ENCODE data around the gene CDK5R1.
"Not testable (repeated sequence)": the region's sequence is repeated elsewhere in the genome, so short reads cannot be mapped to it uniquely, and the experiment has no call there.

The CDK5R1 gene

DNA sequence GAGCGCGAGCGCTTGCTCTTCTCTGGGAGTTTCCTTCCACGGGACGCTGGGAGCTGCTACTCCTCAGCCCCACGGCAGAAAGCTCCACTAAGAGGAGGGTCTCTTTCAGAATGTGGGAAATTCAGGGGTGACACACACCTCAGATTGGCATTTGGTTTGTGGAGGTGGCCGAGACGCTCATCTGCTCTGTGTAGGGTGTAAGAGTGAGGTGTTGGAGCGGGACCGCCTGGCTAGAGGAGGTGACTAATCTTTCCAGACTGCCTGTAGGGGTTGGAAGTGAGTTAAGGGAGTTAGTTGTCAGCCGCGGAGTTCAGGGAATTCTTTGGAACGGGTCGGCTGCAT lies 41.7 kb upstream of the CDK5R1 start:
- H3K27ac Mint-ChIP-seq: peak overlapping the region; percentile 53 to 91 (median 81)
- peaks cover 8% of the 10 kb centered on the region for H3K27me3 Mint-ChIP-seq (ENCODE audit: low read depth)
- H3K4me1 Mint-ChIP-seq: peaks cover 21% of the 10 kb centered on the region
- peak overlapping the region; percentile 95 to 97 (median 96) for H3K4me3 Mint-ChIP-seq
- peaks cover 25% of the 10 kb centered on the region for H3K36me3 Mint-ChIP-seq (ENCODE audit: low read depth)
- TF ChIP-seq, protein P1, sequence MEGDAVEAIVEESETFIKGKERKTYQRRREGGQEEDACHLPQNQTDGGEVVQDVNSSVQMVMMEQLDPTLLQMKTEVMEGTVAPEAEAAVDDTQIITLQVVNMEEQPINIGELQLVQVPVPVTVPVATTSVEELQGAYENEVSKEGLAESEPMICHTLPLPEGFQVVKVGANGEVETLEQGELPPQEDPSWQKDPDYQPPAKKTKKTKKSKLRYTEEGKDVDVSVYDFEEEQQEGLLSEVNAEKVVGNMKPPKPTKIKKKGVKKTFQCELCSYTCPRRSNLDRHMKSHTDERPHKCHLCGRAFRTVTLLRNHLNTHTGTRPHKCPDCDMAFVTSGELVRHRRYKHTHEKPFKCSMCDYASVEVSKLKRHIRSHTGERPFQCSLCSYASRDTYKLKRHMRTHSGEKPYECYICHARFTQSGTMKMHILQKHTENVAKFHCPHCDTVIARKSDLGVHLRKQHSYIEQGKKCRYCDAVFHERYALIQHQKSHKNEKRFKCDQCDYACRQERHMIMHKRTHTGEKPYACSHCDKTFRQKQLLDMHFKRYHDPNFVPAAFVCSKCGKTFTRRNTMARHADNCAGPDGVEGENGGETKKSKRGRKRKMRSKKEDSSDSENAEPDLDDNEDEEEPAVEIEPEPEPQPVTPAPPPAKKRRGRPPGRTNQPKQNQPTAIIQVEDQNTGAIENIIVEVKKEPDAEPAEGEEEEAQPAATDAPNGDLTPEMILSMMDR (IDR thresholded peaks at IDR 0.05; ENCODE audit: unreplicated experiment in 3 of 3): no peak
- no peaks in the 10 kb centered on the region for H3K9me3 Mint-ChIP-seq

DNA sequence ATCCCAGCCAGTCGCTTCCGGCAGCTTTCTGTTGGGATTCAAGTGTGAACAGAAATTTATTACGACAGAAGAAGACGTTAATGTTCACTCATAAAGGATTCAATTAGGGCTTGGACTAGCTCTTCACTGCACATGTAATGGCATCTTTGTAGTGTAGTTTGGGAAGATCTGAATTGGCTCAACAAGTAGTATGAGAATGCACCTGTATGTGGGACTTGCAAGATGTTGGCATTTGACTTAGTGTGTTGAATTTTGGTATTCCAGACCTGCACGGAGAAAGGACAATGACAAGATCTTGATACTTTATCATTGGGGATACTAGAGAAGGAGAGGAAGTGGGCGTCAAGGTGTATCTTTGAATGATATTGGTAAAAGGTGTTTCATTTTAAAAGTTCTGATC lies 41.3 kb upstream of the CDK5R1 start:
- H3K27ac Mint-ChIP-seq: peak overlapping the region; percentile 53 to 91 (median 81)
- no peaks in the 10 kb centered on the region for H3K9me3 Mint-ChIP-seq
- H3K27me3 Mint-ChIP-seq (ENCODE audit: low read depth): peaks cover 8% of the 10 kb centered on the region
- peak overlapping the region; percentile 95 to 97 (median 96) for H3K4me3 Mint-ChIP-seq
- H3K4me1 Mint-ChIP-seq: peaks cover 21% of the 10 kb centered on the region
- TF ChIP-seq, protein P1 (IDR thresholded peaks at IDR 0.05; ENCODE audit: unreplicated experiment in 3 of 3): no peak
- H3K36me3 Mint-ChIP-seq (ENCODE audit: low read depth): peaks cover 27% of the 10 kb centered on the region

DNA sequence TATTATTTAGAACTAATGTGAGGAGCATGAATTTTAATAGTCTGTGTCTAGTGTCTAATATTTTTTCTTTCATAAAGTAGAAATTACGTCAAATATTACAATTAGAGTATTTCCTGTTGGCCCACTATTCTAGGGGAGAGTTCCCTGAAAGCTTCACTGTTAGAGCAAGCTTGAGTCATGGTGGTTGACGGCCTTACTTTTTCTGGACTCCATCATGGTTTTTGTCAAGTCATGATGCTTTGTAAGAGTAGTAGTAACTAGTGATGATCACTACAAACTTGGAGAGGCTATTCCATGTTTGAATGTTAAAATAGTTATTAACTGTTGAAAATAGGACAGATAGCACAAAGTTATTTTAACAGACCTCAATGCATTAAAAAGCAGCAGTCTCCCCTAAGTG lies 40.8 kb upstream of the CDK5R1 start:
- H3K4me1 Mint-ChIP-seq: peaks cover 21% of the 10 kb centered on the region
- peaks cover 8% of the 10 kb centered on the region for H3K27me3 Mint-ChIP-seq (ENCODE audit: low read depth)
- H3K27ac Mint-ChIP-seq: peak overlapping the region in 2 of 3 experiments; percentile 53 to 81
- peaks cover 32% of the 10 kb centered on the region for H3K36me3 Mint-ChIP-seq (ENCODE audit: low read depth)
- TF ChIP-seq, protein P1 (IDR thresholded peaks at IDR 0.05; ENCODE audit: unreplicated experiment in 3 of 3): no peak
- H3K9me3 Mint-ChIP-seq: no peaks in the 10 kb centered on the region
- peak overlapping the region; percentile 95 to 97 (median 96) for H3K4me3 Mint-ChIP-seq

DNA sequence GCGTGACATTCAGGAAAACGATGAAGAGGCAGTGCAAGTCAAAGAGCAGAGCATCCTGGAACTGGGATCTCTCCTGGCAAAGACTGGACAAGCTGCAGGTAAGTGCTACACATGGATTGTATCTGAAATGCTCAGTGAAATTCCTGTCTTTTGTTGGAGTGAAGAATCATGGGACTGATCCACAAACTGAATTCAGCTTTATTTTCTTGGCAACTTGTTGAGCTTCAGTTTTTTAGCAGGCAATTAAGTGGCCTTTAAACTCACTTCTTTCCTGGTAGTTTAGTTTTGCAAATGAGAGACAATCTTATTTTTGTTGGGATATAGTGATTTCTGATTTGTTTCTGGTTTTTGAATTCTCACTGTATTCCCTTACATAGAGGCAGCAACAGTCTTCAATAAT lies 39.8 kb upstream of the CDK5R1 start:
- Mint-ChIP-seq H3K36me3 (ENCODE audit: low read depth) (peaks cover 40% of the 10 kb centered on the region), H3K27me3 (ENCODE audit: low read depth) (peaks cover 8% of the 10 kb centered on the region), H3K27ac (peak overlapping the region in 1 of 3 experiments; percentile 8), H3K4me3 (peak overlapping the region; percentile 95 to 97 (median 96)), H3K4me1 (peaks cover 21% of the 10 kb centered on the region), H3K9me3 (no peaks in the 10 kb centered on the region)
- TF ChIP-seq, protein P1 (IDR thresholded peaks at IDR 0.05; ENCODE audit: unreplicated experiment in 3 of 3): no peak

DNA sequence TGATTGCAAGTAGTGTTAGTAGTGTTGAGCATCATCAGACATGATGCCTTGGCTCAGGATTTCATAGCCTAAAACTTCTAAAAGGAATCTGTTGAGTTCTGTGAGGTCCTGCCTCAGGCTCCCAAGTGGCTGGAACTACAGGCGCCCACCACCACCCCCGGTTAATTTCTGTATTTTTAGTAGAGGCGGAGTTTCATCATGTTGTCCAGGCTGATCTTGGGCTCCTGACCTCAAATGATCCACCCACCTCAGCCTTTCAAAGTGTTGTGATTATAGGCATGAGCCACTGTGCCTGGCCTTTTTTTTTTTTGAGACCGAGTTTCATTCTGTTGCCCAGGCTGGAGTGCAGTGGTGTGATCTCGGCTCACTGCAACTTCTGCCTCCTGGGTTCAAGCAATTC lies 36.8 kb upstream of the CDK5R1 start:
- Mint-ChIP-seq H3K9me3 (no peaks in the 10 kb centered on the region), H3K27me3 (ENCODE audit: low read depth) (no peaks in the 10 kb centered on the region), H3K36me3 (ENCODE audit: low read depth) (peaks cover 66% of the 10 kb centered on the region), H3K4me3 (no peak overlapping the region), H3K27ac (no peak overlapping the region), H3K4me1 (peaks cover 21% of the 10 kb centered on the region)
- TF ChIP-seq, protein P1 (IDR thresholded peaks at IDR 0.05; ENCODE audit: unreplicated experiment in 3 of 3): no peak

DNA sequence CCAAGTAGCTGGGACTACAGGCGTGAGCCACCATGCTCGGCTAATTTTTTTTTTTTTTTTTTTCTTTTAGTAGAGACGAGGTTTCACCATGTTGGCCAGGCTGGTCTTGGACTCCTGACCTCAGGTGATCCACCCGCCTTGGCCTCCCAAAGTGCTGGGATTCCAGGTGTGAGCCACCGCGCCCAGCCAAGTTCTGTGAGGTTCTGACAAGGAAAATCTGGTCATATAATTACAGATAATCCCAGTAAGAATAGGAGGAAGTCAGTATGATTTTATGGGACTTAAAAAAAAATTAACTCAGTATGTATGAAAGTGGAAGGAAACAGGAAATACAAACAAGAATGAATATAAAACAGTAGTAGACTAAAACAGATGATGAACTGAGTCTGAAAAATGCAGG lies 36.4 kb upstream of the CDK5R1 start:
- not testable (repeated sequence) for H3K9me3 Mint-ChIP-seq
- peaks cover 70% of the 10 kb centered on the region for H3K36me3 Mint-ChIP-seq (ENCODE audit: low read depth)

More for the DNA sequence above, 36.4 kb upstream of the CDK5R1 start:
- H3K27ac Mint-ChIP-seq; H3K27me3 Mint-ChIP-seq (ENCODE audit: low read depth); H3K4me3 Mint-ChIP-seq: not testable (repeated sequence)
- H3K4me1 Mint-ChIP-seq: peaks cover 17% of the 10 kb centered on the region
